ENCODE data around the gene PDE7B.

DNA sequence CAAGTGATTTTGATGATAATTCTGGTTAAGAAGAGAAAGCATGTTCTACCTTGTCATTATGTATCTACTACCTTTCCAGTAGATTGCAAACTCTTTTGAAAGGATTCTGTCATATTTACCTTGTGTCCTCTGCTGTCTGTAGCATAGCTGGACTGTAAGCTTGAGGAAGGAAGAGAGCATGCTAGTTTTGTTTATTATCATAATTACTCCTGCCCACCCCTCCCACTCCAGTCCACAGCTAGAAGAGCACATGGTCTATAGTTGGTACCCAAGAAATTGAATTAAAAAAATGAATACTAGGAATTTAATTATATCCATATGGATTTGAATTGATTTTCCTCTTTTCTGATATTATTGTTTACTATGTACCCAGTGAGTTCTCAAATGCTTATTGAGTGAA, 40.2 kb downstream of the PDE7B start:
- no peak for TF ChIP-seq ZNF610 (tag by site-specific recombination; IDR thresholded peaks at IDR 0.05; ENCODE audit: borderline replicate concordance)
- TF ChIP-seq, protein P1, sequence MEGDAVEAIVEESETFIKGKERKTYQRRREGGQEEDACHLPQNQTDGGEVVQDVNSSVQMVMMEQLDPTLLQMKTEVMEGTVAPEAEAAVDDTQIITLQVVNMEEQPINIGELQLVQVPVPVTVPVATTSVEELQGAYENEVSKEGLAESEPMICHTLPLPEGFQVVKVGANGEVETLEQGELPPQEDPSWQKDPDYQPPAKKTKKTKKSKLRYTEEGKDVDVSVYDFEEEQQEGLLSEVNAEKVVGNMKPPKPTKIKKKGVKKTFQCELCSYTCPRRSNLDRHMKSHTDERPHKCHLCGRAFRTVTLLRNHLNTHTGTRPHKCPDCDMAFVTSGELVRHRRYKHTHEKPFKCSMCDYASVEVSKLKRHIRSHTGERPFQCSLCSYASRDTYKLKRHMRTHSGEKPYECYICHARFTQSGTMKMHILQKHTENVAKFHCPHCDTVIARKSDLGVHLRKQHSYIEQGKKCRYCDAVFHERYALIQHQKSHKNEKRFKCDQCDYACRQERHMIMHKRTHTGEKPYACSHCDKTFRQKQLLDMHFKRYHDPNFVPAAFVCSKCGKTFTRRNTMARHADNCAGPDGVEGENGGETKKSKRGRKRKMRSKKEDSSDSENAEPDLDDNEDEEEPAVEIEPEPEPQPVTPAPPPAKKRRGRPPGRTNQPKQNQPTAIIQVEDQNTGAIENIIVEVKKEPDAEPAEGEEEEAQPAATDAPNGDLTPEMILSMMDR (tag by site-specific recombination; IDR thresholded peaks at IDR 0.05), result no peak
- no peak for TF ChIP-seq HOXD13 (CRISPR knock-in tag; IDR thresholded peaks at IDR 0.05; ENCODE audit: borderline replicate concordance)
- no peak for TF ChIP-seq ZNF561 (tag by site-specific recombination; IDR thresholded peaks at IDR 0.05; ENCODE audit: borderline replicate concordance)
- TF ChIP-seq OVOL3 (tag by site-specific recombination; IDR thresholded peaks at IDR 0.05), result no peak
- TF ChIP-seq ZNF549 (tag by site-specific recombination; IDR thresholded peaks at IDR 0.05), result no peak
- TF ChIP-seq ZSCAN30 (tag by site-specific recombination; IDR thresholded peaks at IDR 0.05), result no peak
- TF ChIP-seq SALL2 (tag by site-specific recombination; IDR thresholded peaks at IDR 0.05; ENCODE audit: borderline replicate concordance), result no peak
- no peak for TF ChIP-seq ZNF121 (tag by site-specific recombination; IDR thresholded peaks at IDR 0.05)
- no peak for TF ChIP-seq ZEB2 (tag by site-specific recombination; IDR thresholded peaks at IDR 0.05)
- no peak for TF ChIP-seq ZNF114 (tag by site-specific recombination; IDR thresholded peaks at IDR 0.05)

All from HEK293 (cell line).